ENCODE measurements around the gene ZNF816. TPM values are rescaled to one million over a fixed set of nuclear protein-coding genes. Genes with fewer than 3 reads are reported as not detected.

Gene ZNF816
- total RNA-seq, 1 experiment from 2014 or later, result 8.9 TPM

DNA sequence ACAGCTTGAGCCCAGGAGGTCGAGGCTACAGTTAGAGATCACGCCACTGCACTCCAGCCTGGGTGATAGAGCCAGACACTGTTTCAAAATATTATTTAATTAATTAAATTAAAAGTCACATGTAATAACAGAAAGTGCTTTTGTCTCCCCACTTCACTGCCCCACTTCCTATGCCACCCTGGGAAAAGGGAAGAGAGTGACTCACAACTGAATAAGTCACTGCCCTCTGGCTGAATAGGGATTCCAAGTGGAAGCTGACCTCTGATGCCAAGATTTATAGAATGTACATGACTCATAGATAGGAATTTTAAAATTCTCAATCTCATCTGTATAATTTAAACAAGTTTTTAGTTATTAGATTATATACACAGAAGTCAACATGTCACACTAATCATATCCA lies 28.8 kb upstream of the ZNF816 start:
- H3K9me3 ChIP-seq (ENCODE audit: control insufficient read depth in 1 of 2, insufficient read depth in 1 of 2, low read depth in 1 of 2, low read length in 2 of 2), result peaks cover 4 to 12% of the 10 kb centered on the region in 2 experiments; a peak in 2 of 4 replicates
- no peak for ATAC-seq

More for the DNA sequence above, 28.8 kb upstream of the ZNF816 start:
- no TSS peak for BruUV-seq (replicated peaks)
- Histone ChIP-seq H3K9me2 (ENCODE audit: insufficient read depth) (no peaks in the 10 kb centered on the region), H3K36me3 (ENCODE audit: control insufficient read depth in 1 of 2, insufficient read depth in 2 of 2, low read length in 2 of 2) (no peaks in the 10 kb centered on the region), H3K4me3 (replicated peaks in 1 of 2; ENCODE audit: low read depth in 1 of 2, low read length in 2 of 2) (no peak overlapping the region), H4K20me1 (ENCODE audit: insufficient read depth) (no peaks in the 10 kb centered on the region), H3K4me1 (ENCODE audit: control insufficient read depth in 1 of 2, insufficient read depth in 2 of 2, low read length in 2 of 2) (peaks cover 0 to 17% of the 10 kb centered on the region in 2 experiments; a peak in 2 of 4 replicates), H3K79me2 (ENCODE audit: insufficient read depth, low read length) (no peaks in the 10 kb centered on the region), H2AFZ (ENCODE audit: low read depth, low read length, poor library complexity, severe bottlenecking) (no peak overlapping the region), H3K27ac (ENCODE audit: low read depth, low read length) (no peak overlapping the region), H3K4me2 (ENCODE audit: low read length) (0 out of 2 replicates have a peak overlapping the region, but pooled peaks have one; percentile 9), H3K9ac (ENCODE audit: low read length) (no peak overlapping the region), H3K27me3 (ENCODE audit: insufficient read depth, low read length) (no peaks in the 10 kb centered on the region)
- RAD21 ChIA-PET (ENCODE audit: low non-redundant PET in 1 of 2, low total read pairs in 2 of 2, uncharacterized antibody in 2 of 2, unreplicated experiment in 2 of 2), result no interaction called here
- DNase-seq (ENCODE audit: low read depth, low spot score), result no peak
- CTCF ChIA-PET, result no interaction called here
- POLR2A ChIA-PET, result no interaction called here
- intact Hi-C loops (cut with micrococcal nuclease), result no loop called here
- TF ChIP-seq ELF1 (IDR thresholded peaks at IDR 0.05; ENCODE audit: borderline replicate concordance, low read depth) (no peak), YY1 (IDR thresholded peaks at IDR 0.05; ENCODE audit: extremely low read depth, insufficient replicate concordance, low read depth, low read length) (no peak), CEBPB (IDR thresholded peaks at IDR 0.05; ENCODE audit: low read depth) (no peak), POLR2A (IDR thresholded peaks at IDR 0.05; ENCODE audit: borderline replicate concordance, extremely low read depth, insufficient read depth, insufficient read length) (no peak), FOSL1 (IDR thresholded peaks at IDR 0.05; ENCODE audit: low read depth) (peak; percentile 59), SP1 (IDR thresholded peaks at IDR 0.05; ENCODE audit: low read depth) (no peak), POLR2AphosphoS5 (IDR thresholded peaks at IDR 0.05; ENCODE audit: low read depth, low read length) (no peak), ZFX (IDR thresholded peaks at IDR 0.05) (no peak), JUND (IDR thresholded peaks at IDR 0.05) (0 out of 2 replicates have a peak, but pooled peaks have one; percentile 24), SRF (IDR thresholded peaks at IDR 0.05; ENCODE audit: low read depth) (no peak)
- TF ChIP-seq, protein P1, sequence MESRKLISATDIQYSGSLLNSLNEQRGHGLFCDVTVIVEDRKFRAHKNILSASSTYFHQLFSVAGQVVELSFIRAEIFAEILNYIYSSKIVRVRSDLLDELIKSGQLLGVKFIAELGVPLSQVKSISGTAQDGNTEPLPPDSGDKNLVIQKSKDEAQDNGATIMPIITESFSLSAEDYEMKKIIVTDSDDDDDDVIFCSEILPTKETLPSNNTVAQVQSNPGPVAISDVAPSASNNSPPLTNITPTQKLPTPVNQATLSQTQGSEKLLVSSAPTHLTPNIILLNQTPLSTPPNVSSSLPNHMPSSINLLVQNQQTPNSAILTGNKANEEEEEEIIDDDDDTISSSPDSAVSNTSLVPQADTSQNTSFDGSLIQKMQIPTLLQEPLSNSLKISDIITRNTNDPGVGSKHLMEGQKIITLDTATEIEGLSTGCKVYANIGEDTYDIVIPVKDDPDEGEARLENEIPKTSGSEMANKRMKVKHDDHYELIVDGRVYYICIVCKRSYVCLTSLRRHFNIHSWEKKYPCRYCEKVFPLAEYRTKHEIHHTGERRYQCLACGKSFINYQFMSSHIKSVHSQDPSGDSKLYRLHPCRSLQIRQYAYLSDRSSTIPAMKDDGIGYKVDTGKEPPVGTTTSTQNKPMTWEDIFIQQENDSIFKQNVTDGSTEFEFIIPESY (IDR thresholded peaks at IDR 0.05; ENCODE audit: extremely low read depth, insufficient replicate concordance, low read length), result no peak

Data from HCT116 (cell line).